Measurements from ENCODE around the gene KPNA6. TPM values are rescaled to one million over a fixed set of nuclear protein-coding genes. Genes with fewer than 3 reads are reported as not detected.

The KPNA6 gene
- total and polyA plus RNA-seq, 2 of the 4 experiments (the other 2 are of a cell fraction) = 27.0 to 50.7 TPM

DNA sequence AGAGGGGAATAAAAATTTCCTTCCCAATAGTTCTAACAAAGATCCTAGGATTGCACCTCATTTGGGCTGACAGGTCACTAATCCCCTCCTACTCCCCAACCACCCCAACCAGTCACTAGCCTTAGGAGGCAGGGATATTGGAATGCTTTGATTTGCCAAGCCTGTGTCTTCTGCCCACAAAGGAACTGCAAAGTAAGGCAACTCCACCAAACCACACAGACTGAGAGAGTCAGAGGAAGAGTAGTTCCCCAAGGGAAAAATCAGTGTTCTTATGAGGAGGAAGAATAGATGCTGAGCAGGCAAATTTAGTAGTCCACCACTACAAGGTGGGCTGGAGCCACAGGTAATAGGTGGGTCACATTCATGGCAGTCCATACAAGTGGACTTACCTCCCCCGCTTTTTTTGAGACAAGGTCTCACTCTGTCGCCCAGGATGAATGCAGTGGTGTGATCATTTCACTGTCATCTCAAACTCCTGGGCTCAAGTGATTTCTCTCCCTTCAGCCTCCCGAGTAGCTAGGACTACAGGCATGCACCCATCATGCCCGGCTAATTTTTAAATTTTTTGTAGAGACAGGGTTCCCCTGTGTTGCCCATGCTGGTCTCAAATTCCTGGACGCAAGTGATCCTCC lies 38.8 kb upstream of the KPNA6 start:
- Histone ChIP-seq H4K5ac (ENCODE audit: low read depth, low read length) (no peak overlapping the region), H3K14ac (replicated peaks; ENCODE audit: low read depth, low read length) (peak overlapping the region; percentile 67; the same call in 1 of the 2 replicates), H2BK120ac (ENCODE audit: low read depth, low read length) (no peak overlapping the region), H2AK9ac (replicated peaks; ENCODE audit: low read depth, low read length, poor library complexity) (peak overlapping the region; percentile 59), H3K56ac (ENCODE audit: extremely low read depth, insufficient read depth, low read length) (no peak overlapping the region), H3K23ac (ENCODE audit: low read depth, low read length) (no peak overlapping the region), H2BK5ac (ENCODE audit: low read depth, low read length, poor library complexity, severe bottlenecking) (peak overlapping the region; percentile 5), H3K9ac (ENCODE audit: low read depth, low read length) (no peak overlapping the region), H3K27me3 (ENCODE audit: control insufficient read depth, insufficient read depth, low read length) (no peaks in the 10 kb centered on the region), H3K79me1 (ENCODE audit: low read depth in 1 of 2, low read length in 2 of 2) (peaks cover 7 to 34% of the 10 kb centered on the region in 2 experiments; a peak in 3 of 4 replicates), H3K9me3 (ENCODE audit: control insufficient read depth, insufficient read depth, low read length) (no peaks in the 10 kb centered on the region), H3K36me3 (ENCODE audit: control insufficient read depth, insufficient read depth, low read length) (peaks cover under 1% of the 10 kb centered on the region), H3K18ac (ENCODE audit: low read depth, low read length) (no peak overlapping the region), H2BK15ac (ENCODE audit: low read depth, low read length) (peak overlapping the region; percentile 3; the same call in 1 of the 3 replicates), H3K4me3 (ENCODE audit: insufficient read depth, low read depth, low read length) (no peak overlapping the region), H2BK20ac (ENCODE audit: low read depth, low read length) (0 out of 2 replicates have a peak overlapping the region, but pooled peaks have one; percentile 9), H2AK5ac (ENCODE audit: low read depth, low read length) (0 out of 2 replicates have a peak overlapping the region, but pooled peaks have one; percentile 3), H2AFZ (replicated peaks; ENCODE audit: low read length, poor library complexity) (no peak overlapping the region), H4K91ac (ENCODE audit: insufficient read depth, low read depth, low read length) (peak overlapping the region; percentile 4; the same call in 1 of the 2 replicates), H3K4ac (ENCODE audit: low read depth, low read length) (peak overlapping the region; percentile 33; the same call in 1 of the 2 replicates), H4K8ac (ENCODE audit: low read depth in 2 of 2, low read length in 2 of 2) (peak overlapping the region in 1 of 2 experiments; percentile 27; a peak in 1 of 4 replicates), H3K27ac (ENCODE audit: insufficient read depth, low read length) (no peak overlapping the region), H3K9me1 (ENCODE audit: insufficient read depth, low read length) (peaks cover 11% of the 10 kb centered on the region), H3K4me1 (ENCODE audit: control insufficient read depth, insufficient read depth, low read length) (peaks cover 9% of the 10 kb centered on the region), H3K4me2 (ENCODE audit: low read depth, low read length) (no peak overlapping the region), H4K20me1 (ENCODE audit: insufficient read depth, low read length) (peaks cover 11% of the 10 kb centered on the region)
- peak; percentile 62 for DNase-seq
- ChIA-PET CTCF (interaction anchor here (0.7 kb wide), 1 partner anchor 52 kb away, joined by 6 read pairs; no protein-coding TSS in a partner anchor), POLR2A (ENCODE audit: unreplicated experiment) (no interaction called here)
- 92% methylated on average over 2 of the region's 5 CpGs; no CpG with 5 or more reads in 1 of the 2 experiments for WGBS, 2 experiments (ENCODE audit: extremely low coverage in 2 of 2, insufficient read length in 1 of 2)
- BruUV-seq (replicated peaks) = no TSS peak
- no peak for ATAC-seq (ENCODE audit: low read depth)
- in situ Hi-C loops (cut with MboI; ENCODE audit: low sequenced_read_pairs) (no loop called here), intact Hi-C loops (cut with micrococcal nuclease) (loop anchor here (10.0 kb wide), 1 partner anchor 274 kb away; no protein-coding TSS in a partner anchor), dilution Hi-C loops (cut with HindIII; ENCODE audit: low sequenced_read_pairs, unreplicated experiment) (no loop called here)
- TF ChIP-seq MAFK (IDR thresholded peaks at IDR 0.05; ENCODE audit: low read depth, low read length) = peak; percentile 89
- TF ChIP-seq, protein P1, sequence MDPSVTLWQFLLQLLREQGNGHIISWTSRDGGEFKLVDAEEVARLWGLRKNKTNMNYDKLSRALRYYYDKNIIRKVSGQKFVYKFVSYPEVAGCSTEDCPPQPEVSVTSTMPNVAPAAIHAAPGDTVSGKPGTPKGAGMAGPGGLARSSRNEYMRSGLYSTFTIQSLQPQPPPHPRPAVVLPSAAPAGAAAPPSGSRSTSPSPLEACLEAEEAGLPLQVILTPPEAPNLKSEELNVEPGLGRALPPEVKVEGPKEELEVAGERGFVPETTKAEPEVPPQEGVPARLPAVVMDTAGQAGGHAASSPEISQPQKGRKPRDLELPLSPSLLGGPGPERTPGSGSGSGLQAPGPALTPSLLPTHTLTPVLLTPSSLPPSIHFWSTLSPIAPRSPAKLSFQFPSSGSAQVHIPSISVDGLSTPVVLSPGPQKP (IDR thresholded peaks at IDR 0.05; ENCODE audit: borderline replicate concordance, low read depth, low read length) = no peak

Measured in IMR-90 (cell line).